HG03066 (cell line): ENCODE measurements around the gene EXOC4.

Experiments
- ATAC-seq: cut with Tn5 transposase; IDR thresholded peaks from one replicate; pipeline ENCODE4 v1.9.1; 2021; ENCODE audit warnings: low read depth; ENCODE audit not compliant: unreplicated experiment

EXOC4 gene

DNA sequence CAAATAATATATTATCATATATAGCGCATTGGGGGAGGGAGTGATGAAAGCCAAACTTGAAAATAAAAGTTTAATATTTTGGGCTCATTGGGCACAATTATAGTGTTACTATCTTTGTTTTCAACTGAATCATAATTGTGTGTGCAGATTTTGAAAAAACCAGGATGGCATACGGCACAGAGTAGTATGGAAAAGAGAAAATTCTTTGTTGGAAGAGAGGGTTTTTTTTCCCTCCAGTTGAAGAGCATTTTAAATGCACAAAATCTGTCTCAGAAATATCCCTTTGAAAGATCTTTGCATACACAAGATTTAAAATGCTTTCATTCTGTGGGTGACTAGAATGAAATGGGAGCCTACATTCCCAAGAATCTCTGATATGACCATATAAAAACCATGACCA, 269.6 kb downstream of the EXOC4 start:
- ATAC-seq = no peak

DNA sequence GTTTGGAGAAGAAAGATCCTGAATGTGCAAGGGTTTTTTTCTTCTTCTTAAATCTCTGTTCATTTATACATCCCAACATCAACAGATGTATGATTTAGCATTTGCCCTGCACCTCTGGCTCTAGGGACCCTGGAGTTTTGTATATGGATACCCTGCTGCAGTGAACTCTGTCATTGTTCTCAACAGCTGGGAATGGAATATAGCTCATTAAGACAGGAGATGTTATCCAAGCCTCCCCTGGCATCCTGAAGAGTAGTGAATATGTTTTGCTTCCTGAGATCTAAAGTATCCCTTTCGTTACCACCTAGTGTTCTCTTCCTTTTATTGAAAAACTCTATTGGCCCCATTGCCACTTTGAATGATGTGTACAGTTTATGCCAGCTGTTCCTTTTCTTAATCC, 275.9 kb downstream of the EXOC4 start:
- no peak for ATAC-seq

DNA sequence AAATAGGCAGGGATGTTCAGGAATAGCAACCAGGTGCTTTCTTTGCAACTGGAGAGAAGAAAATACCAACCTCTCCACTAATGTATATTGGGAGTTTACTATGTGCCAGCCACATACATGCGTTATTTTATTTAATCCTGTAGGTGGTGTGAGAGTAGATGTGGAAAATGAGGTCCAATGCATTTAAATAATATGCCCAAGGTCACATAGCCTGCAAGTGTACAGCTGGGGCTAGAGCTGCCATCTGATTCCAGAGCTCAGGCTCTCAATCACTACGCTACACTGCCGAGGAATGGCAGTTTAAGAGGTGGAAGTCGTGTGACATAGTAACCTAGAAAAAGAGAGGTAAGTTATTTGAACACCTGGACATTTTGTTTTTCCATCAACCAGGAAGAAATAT, 277.0 kb downstream of the EXOC4 start:
- no peak for ATAC-seq

DNA sequence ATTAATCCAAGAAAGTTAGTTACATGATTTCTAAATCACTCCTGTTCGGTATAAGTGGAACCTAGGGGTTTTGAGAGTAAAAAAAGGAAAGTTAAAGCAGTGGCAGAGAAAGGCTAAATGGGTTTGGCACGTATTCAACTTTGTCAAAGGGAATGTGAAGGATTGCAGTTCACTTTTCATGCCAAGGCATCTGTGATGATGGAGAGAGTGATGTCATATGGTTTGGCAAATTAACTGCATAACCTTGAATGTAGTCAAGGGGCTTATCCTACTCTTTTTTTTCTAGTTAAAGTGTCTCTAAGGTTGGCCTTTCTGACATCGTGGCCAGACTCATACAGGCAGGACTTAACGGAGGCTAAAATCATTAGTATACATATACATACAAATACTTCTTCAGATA, 277.8 kb downstream of the EXOC4 start:
- ATAC-seq = no peak

DNA sequence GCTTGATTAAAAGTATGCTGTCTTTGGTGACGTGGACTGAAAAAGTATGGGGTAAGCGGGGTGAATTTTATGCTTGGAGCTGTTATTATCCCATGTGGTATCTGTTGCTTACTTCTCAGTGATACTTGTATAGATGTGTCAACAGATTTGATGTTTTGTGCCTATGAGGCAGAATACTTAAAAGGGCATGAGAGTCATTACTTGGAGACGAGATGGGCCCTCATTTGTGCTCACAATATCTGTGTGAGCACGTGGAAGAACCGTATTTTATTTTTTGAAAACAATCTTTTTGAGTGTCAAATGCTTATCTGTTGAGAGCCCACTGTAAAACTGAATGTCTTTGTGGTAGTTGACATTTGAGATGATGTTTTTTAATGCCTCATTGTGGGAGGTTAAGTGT, 281.9 kb downstream of the EXOC4 start:
- no peak for ATAC-seq

DNA sequence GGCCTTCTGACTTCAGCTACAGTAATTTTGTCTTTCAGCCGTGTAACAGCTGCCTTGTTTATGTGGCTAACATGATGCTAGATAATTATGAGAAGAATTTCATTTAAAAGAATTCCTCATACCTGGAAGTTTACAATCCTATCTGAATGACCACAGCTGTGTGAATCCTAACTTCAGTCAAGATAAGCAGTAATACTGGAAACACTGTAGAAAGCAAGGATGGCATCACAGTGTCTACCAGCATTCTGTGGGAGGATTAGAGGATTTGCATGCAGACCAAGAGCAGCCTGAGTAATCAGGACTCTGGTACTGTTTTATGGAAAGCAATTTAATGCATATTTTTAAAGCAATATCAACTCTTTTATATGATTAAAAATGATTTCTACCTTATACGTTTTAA, 282.4 kb downstream of the EXOC4 start:
- no peak for ATAC-seq

DNA sequence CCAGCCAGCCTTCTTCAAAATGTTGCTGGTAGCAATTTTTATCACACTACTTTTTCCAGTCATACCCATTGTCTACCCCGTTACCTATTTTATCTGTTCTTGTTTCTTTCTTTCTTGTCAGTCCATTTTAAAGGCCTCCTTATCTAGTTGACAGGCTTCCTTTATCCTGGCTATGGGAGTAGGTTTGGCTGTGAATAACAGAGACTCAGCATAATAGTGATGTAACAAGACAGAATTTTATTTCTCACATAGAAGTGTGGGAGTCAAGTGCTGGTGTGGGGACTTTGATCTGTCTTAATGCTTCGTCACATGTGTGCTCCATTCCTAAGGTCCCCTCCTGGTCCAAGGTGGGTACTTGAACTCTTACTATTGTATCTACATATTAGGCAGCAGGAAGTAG, 283.6 kb downstream of the EXOC4 start:
- no peak for ATAC-seq

DNA sequence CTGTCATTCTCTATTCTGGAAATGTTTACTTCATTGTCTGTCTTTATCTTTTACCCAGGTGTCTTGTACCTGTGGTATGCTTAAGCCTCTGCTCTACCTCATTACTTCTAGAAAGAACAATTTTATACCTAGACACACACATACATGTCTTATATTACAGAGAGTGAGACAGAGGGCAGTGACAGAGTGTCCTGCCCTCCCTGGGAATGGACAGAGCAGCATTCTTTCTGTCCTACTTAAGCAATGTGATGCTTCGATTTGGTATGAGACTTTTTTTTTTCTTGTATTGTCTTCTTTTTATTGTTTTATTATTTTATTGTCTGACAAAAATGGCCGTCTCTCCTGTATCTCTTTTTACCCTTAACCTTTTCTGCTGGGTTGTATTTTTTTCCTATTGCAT, 286.1 kb downstream of the EXOC4 start:
- no peak for ATAC-seq

DNA sequence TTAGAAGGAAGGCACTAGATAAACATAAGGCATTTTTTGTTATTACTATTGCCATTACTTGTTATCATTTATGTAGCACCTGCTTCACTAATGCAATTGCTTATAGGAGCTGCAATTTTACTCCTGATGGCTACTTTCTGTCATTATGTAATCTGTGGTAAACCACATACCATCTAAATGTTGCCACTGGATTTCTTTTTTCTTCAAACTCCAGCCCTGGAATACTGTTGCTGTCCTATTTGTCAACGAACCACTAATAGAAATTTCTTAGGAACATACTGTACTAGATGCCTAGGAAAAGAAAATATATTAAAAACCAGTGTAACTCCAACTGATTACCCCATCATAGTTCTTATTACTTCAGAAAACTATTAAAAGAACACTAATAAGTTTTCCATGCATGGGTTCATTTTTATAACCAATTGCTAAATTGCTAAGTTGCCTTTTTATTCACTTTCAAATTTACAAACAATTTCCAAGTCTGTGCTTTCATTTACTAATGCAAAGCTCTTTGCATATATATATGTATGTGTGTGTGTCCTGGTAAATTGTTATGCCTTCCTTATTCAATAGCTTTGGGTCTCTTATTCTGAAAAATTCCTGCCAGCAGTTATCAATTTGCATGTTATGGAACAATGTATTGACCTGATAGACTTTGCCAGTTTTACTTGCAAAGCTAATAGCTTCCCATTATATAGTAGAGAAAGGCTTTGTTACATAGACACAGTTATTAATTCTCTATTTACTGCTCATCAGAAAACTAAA, 287.4 kb downstream of the EXOC4 start:
- ATAC-seq = no peak

DNA sequence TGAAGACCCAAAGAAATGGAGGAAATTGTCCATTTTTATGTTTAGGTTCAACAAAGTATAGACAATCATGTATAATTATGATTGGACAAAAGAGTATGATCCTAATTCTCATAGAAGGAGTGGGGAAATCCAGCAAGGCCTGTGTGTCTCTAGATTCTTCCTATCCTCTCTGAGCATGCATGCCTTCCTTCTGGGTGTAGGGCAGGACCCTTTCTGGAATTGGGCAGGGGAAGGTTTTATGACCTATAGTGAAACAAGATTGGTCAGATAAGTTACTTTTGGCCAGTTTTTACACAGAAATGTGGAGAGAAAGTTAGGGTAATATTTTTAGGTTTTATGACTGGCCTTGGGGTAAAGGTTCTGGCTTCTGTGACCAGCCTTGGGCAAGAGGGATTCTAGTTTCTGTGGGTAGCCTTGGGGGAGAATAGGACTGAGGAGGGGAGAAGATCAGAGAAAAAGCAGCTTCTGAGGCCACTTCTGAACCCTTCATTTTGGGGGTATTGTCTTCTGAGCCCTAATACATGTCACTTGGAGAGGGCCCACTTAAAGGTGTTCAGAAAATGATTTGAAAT, 289.4 kb downstream of the EXOC4 start:
- ATAC-seq = no peak

DNA sequence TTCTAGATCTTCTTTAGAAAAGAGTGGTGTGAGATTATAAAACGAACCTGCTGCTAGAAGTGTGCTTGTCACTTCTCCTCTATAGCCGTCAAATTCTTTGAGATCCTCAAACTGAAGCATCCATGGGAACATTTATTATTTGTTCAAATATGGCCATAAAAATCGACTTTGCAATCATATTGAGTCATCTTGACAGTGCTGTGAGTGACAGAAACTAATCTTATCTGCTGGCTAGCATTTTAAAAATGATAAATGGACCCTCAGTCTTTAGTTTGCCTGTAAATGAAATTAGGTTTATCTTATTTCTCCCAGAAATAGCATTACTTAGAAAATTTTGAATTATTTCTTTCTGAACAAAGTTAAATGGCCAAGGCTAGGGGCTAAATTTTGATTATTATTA, 290.8 kb downstream of the EXOC4 start:
- ATAC-seq = no peak

DNA sequence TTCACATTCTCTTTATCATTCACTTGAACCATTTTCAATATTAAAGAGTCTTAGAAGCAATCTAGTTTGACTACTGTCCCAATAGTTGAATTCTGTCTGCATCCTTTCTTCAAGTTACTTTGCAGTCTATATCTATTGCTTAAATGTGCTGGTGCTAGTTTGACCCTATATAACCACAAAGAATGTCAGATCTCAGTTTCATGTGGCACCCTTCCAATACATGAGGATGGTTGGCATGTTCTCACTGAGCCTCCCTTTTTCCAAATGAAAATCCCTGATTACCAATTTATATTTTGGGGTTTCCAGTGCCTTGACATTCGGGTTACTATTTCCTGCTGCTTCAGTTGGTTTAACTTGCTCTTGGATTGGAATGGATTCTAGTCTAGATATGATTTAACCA, 292.7 kb downstream of the EXOC4 start:
- ATAC-seq = no peak

DNA sequence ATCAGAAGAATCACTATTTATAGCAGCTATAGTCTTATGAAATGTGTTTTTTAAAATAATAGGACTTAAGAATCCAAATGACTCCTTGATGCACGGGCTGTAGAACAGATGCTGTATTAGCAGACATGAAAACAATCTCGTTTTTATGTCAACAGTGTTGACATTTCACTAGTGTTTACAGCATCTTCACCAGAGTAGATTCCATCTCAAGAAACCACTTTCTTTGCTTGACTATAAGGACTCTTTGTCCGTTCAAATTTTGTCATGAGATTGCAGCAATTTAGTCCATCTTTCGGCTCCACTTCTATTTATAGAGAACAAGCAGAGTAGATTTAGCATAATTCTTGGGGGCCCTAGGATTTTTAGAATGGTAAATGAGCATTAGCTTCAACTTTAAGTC, 295.1 kb downstream of the EXOC4 start:
- no peak for ATAC-seq

DNA sequence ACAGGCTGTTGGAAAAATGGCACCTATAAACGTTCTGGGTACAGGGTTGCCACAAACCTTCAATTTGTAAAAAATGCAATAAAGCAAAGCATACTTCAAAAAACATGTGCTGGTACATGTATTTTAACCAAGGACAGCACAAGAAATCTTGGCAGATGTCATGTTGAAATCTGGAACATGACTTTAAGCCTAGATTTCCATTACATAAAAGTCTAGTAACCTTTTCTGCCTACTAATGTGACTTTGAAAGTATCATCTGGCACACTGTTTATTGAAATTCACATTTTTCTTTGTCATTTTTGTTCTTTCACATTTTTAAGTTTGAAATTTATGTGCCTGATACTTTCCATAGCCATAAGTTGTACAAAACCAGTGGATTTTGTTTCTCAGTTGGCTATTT, 296.8 kb downstream of the EXOC4 start:
- ATAC-seq = no peak

DNA sequence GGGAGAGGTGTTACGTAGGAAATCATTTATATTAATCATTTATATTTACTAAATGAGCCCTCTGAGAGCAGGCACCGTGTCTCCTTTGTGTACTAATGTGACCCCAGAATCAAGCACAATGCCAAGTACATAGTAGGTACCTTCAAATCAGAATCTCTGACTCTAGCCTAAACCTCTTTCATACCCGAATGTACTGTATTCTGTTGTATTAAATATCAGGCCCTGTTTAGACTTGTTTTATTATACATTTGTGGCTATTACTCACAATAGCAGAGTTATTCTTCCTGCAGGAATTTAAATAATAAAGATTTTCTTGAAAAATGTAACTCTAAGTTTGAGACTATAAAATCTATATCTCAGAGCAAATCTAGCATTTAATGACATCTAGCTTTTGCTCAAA, 297.3 kb downstream of the EXOC4 start:
- no peak for ATAC-seq

DNA sequence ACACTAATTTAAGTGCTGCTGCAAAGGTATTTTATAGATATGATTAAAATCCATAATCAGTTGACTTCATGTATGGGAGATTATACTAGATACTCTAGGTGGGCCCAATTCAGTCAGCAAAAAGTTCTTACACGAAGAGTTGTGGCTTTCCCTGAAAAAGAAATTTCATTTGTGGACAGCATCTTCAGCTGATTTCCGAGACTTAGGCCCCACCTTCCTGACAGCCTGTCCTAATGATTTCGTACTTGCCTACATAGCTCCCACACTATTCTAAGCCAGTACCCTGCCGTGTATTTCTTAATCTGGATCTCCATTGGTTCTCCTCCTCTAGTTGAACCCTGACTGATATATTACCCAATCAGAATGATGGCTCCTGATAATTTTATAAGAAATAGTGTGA, 297.9 kb downstream of the EXOC4 start:
- no peak for ATAC-seq

DNA sequence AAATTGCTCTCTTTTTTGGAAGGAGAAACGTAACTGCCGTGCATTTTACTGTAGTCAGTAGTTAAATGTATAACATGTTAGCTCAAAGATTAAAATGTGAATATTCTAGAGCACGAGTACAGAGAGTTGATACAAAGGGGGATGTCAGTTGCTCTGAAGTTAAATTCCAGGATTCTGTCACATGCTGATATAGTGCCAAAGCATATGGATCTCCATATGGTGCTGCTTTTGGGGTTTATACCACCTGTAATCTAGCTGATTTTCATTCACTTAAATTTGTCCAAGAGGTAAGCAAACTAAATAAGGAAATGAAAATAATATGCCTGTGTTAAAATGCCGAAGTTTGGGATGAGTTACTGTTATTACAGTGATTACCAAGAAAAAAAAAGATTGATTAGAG, 298.6 kb downstream of the EXOC4 start:
- no peak for ATAC-seq

DNA sequence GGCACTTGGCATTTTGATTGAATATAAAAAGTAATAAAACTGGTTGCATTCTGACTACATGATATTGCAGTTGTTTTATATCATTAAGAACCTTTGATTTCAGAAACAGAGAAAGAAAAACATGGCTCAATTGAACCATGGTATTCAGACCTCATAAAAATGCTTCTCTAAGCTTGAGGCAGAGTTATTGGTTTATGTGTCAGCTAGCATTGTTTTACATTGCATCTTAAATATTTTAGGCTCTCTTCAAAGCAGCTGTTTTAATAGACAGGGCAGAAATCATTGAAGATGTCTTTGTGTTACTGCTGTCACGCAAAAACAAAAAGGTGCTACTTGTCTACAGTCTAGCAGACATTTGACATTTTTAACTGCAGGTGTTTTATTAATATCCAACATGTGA, 299.2 kb downstream of the EXOC4 start:
- ATAC-seq = no peak

DNA sequence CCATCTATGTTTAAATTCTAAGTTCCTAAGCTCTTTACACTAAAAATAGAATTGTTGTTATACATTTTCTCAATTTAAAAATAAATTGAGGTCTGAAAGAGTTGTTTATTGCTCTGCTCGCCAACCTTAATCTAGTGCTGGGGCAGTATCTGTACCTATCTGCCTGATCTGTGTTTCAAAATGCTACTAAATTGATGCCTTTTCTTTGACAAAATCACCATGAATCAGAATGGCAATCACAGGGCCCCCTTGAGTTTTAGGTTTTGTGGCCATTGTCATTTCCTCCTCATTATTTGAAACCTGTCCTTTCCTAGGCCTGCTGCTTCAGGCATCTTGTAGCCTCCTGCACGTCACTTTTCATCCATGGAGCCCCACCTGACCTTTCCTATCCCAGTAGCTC, 301.5 kb downstream of the EXOC4 start:
- no peak for ATAC-seq

DNA sequence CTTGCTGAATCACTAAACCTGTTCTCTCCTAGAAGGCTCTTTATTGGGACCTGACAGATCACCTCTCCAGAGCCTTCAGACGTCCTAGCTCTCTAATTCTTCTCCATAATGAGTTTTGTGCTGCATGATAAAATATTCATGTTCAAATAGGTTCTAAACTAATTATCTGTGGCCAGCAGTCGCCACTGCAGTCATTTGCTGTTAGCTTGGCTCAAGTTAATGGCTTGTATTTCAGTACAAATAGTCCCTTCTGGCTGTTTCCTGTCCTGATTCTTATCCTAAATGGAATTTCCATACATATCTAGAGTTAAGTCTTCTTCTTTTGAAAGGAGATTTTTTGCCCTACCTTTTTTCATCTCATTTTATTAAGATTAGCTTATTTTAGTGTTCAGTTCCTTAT, 303.2 kb downstream of the EXOC4 start:
- ATAC-seq = no peak

DNA sequence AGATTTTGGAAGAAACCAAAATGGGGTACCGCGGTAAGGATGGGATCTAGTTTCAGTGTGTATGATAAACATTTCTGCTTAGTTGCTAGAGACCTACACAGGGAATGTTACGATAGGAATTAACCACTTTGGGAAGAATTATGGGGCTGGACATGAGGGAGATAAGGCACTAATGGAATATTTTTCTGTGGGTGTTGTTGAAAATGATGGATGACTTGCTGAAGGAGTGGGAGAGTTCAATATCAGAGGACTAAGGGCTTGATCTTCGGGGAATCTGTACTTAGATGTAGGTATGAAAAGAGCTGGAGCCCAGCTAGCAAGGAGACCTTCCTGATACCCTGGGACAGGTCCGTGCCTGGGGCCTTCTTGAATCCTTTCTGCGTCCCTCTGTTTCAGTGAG, 303.7 kb downstream of the EXOC4 start:
- ATAC-seq = no peak

DNA sequence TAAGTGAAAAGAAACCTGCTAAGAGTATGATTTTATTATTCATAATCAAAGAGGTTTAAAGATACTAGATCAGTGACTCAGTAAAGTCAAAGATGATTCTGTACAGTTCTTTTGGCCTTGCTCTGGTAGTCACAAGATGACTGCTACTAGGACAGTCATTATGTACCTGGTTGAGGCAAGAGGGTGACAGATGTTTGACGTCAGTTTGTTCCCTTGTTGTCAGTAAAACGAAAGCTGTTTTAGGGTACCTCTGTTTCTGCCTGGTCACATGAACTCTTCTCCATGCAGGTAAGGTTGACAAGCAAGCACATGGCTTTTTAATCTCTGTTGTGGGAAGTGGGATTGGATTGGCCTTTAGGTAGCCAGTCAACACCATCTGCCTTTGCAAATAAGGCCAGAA, 308.0 kb downstream of the EXOC4 start:
- no peak for ATAC-seq

DNA sequence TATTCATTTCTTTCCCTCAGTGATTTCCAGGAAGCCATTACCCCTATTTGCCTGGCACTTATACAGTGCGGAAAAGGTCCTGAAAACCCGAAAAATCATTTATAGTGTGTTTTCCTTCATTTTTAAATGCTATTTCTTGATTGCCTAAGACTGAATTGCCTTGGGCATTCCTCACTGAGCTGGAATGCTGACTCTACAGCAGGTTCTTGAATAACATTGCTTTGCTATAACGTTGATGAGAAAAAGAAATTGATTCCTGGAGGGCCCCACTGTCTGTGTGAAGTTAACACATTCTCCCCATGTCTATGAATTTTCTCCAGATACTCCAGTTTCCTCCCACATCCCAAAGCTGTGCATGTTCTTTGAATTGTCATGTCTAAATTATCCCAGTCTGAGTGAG, 308.5 kb downstream of the EXOC4 start:
- ATAC-seq = no peak
